HCEC 1CT (cell line): ENCODE measurements around the gene A4GNT.
"Not testable (repeated sequence)": the region's sequence is repeated elsewhere in the genome, so short reads cannot be mapped to it uniquely, and the experiment has no call there.

Experiments used
- DNase-seq: peaks from one replicate; pipeline ENCODE4 v3.0.0-alpha.2; 2017

The A4GNT gene

GRCh38 chr3:138132239-138132638 lies at the start of gene A4GNT:
A4GNT (minus strand) TSS chr3:138132390; CDS start chr3:138131256, 1,134 bp downstream.
- no peak for DNase-seq

- DNase-seq: peak; percentile 57
These were observed 48.3 kb upstream of the A4GNT start for GRCh38 chr3:138180375-138181029.

GRCh38 chr3:138174421-138175131 lies 42.4 kb upstream of the A4GNT start, which contains the start of gene DBR1:
DBR1 (minus strand) TSS chr3:138174921; CDS start chr3:138174795, 126 bp downstream.
- DNase-seq: peak; percentile 78

GRCh38 chr3:138173769-138174420 lies 41.7 kb upstream of the A4GNT start:
- no peak for DNase-seq

GRCh38 chr3:138172625-138173024 lies 40.4 kb upstream of the A4GNT start:
- DNase-seq: no peak

GRCh38 chr3:138165061-138165460 lies 32.9 kb upstream of the A4GNT start:
- DNase-seq: no peak

GRCh38 chr3:138157743-138158142 lies 25.6 kb upstream of the A4GNT start:
- no peak for DNase-seq

GRCh38 chr3:138154534-138154933 lies 22.3 kb upstream of the A4GNT start:
- DNase-seq: no peak

- DNase-seq: no peak
These were observed 16.3 kb upstream of the A4GNT start for GRCh38 chr3:138148503-138148902.

- not testable (repeated sequence) for DNase-seq
These were observed 10.0 kb upstream of the A4GNT start for GRCh38 chr3:138142181-138142580.

- no peak for DNase-seq
These were observed 8.8 kb upstream of the A4GNT start for GRCh38 chr3:138140940-138141339.

- no peak for DNase-seq
These were observed 7.5 kb upstream of the A4GNT start for GRCh38 chr3:138139691-138140090.

GRCh38 chr3:138137861-138138260 lies 5.7 kb upstream of the A4GNT start:
- no peak for DNase-seq

GRCh38 chr3:138136201-138136600 lies 4.0 kb upstream of the A4GNT start:
- no peak for DNase-seq

GRCh38 chr3:138135833-138136194 lies 3.6 kb upstream of the A4GNT start:
- DNase-seq: no peak

- no peak for DNase-seq
These were observed 3.1 kb upstream of the A4GNT start for GRCh38 chr3:138135146-138135832.

GRCh38 chr3:138127636-138128365 lies 4.4 kb downstream of the A4GNT start:
- no peak for DNase-seq

- DNase-seq: peak; percentile 8
These were observed 6.5 kb downstream of the A4GNT start for GRCh38 chr3:138125548-138126221.

- DNase-seq: peak; percentile 58
These were observed 7.4 kb downstream of the A4GNT start for GRCh38 chr3:138124706-138125355.

- DNase-seq: no peak
These were observed 8.0 kb downstream of the A4GNT start for GRCh38 chr3:138124188-138124587.

- peak; percentile 6 for DNase-seq
These were observed 12.8 kb downstream of the A4GNT start for GRCh38 chr3:138119423-138119766.
